SH-SY5Y (cell line): ENCODE measurements around the gene BACH2.

Experiments
- GATA2 ChIP-seq: IDR thresholded peaks from 2 replicates; pipeline ENCODE4 v1.6.1; 2011; ENCODE audit warnings: mild to moderate bottlenecking, low read depth, low read length
- GATA3 ChIP-seq: IDR thresholded peaks from 2 replicates; pipeline ENCODE4 v1.6.1; 2011; ENCODE audit warnings: low read depth, mild to moderate bottlenecking, low read length, moderate library complexity

DNA sequence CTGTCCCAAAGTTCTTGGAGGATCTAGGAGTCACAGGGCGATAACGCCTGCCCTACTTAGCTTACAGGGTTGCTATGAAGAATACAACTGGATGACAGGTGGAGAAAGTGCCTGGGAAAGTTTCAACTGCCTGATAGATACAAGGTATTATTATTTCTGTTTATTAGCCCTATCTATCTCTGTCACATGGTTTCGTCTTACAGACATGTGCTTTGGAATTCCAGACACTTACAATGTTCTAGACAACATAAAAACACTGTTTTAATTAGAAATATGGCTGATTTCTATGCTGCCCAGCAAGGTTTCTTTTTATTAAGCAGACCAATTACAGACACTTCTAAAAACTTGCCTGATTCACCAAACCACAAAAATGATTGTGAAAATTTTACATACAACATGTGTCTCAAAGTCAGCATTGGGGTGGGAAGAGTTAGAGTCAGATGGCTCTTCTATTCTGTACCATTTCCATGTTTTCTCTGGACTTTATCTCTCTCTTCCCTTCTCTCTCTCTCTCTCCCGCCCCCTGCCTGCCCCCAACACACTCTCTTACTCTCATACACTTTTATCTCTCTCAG, 352.4 kb downstream of the BACH2 start:
- TF ChIP-seq GATA2 (no peak), GATA3 (no peak)
